DMS 273 treated with DMSO at 0.1 percent for 48 hours (cell line): ENCODE results near the gene TIMP2.
"Not testable (repeated sequence)": the region's sequence is repeated elsewhere in the genome, so short reads cannot be mapped to it uniquely, and the experiment has no call there.

Experiments
- DNase-seq: peaks from one replicate; lab custom pipeline; 2025; lab: John Stamatoyannopoulos, UW

The TIMP2 gene

GRCh38 chr17:78925234-78925633, at the start of gene TIMP2:
TSS of gene TIMP2 (minus strand) at chr17:78925387. CDS start at chr17:78925088, 299 bp downstream.
- DNase-seq = peak; percentile 47

GRCh38 chr17:78973792-78974520, 48.8 kb upstream of the TIMP2 start:
- DNase-seq = no peak

- DNase-seq = no peak
These were observed 48.0 kb upstream of the TIMP2 start for GRCh38 chr17:78973196-78973595.

GRCh38 chr17:78972507-78973105, 47.4 kb upstream of the TIMP2 start:
- DNase-seq = no peak

GRCh38 chr17:78971756-78972506, 46.7 kb upstream of the TIMP2 start:
- DNase-seq = no peak

GRCh38 chr17:78970834-78971755, 45.9 kb upstream of the TIMP2 start:
- no peak for DNase-seq

- no peak for DNase-seq
These were observed 44.7 kb upstream of the TIMP2 start for GRCh38 chr17:78969865-78970264.

GRCh38 chr17:78967782-78968362, 42.7 kb upstream of the TIMP2 start:
- no peak for DNase-seq

GRCh38 chr17:78966910-78967600, 41.9 kb upstream of the TIMP2 start:
- no peak for DNase-seq

GRCh38 chr17:78966123-78966813, 41.1 kb upstream of the TIMP2 start:
- no peak for DNase-seq

- DNase-seq = no peak
These were observed 40.3 kb upstream of the TIMP2 start for GRCh38 chr17:78965491-78965924.

GRCh38 chr17:78963378-78963777, 38.2 kb upstream of the TIMP2 start:
- no peak for DNase-seq

- not testable (repeated sequence) for DNase-seq
These were observed 37.8 kb upstream of the TIMP2 start for GRCh38 chr17:78962984-78963348.

- DNase-seq = no peak
These were observed 37.3 kb upstream of the TIMP2 start for GRCh38 chr17:78962345-78962983.

GRCh38 chr17:78961571-78961970, 36.4 kb upstream of the TIMP2 start:
- no peak for DNase-seq

GRCh38 chr17:78960928-78961327, 35.7 kb upstream of the TIMP2 start:
- no peak for DNase-seq

GRCh38 chr17:78959803-78960202, 34.6 kb upstream of the TIMP2 start:
- no peak for DNase-seq

- no peak for DNase-seq
These were observed 33.5 kb upstream of the TIMP2 start for GRCh38 chr17:78958641-78959127.

- DNase-seq = no peak
These were observed 31.9 kb upstream of the TIMP2 start for GRCh38 chr17:78957128-78957527.

GRCh38 chr17:78956254-78956653, 31.1 kb upstream of the TIMP2 start:
- DNase-seq = no peak
